Activated CD8-positive, alpha-beta memory T cell treated with anti-CD3 and anti-CD28 coated beads, Interleukin-2, amount 50 U/mL, for 1 hour (primary cell): Measurements from ENCODE around the gene LRRC4B.

ENCODE experiments used
- DNase-seq: peaks from one replicate; pipeline ENCODE4 v3.0.0-alpha.2; 2020; ENCODE audit errors: extremely low read depth

LRRC4B gene

DNA sequence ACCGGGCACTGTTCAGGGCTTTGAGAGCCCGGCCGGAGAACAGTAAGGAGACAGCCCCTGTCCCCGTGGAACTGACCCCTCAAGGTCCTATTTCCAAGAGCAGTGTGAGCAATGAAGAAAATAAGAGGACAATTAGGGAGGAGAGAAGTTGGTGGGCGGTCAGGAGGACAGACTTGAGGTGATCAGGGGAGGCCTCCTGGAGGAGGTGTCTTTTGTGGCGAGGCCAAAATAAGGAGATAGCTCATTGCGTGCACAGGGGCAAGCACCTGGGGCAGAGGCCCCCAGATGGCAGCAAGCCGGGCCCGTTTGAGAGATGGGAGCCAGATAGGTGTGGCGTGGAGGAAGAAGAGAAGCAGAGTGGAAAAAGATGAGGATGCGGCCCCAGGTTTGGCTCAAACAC is 2.8 kb upstream of the LRRC4B start:
- no peak for DNase-seq

DNA sequence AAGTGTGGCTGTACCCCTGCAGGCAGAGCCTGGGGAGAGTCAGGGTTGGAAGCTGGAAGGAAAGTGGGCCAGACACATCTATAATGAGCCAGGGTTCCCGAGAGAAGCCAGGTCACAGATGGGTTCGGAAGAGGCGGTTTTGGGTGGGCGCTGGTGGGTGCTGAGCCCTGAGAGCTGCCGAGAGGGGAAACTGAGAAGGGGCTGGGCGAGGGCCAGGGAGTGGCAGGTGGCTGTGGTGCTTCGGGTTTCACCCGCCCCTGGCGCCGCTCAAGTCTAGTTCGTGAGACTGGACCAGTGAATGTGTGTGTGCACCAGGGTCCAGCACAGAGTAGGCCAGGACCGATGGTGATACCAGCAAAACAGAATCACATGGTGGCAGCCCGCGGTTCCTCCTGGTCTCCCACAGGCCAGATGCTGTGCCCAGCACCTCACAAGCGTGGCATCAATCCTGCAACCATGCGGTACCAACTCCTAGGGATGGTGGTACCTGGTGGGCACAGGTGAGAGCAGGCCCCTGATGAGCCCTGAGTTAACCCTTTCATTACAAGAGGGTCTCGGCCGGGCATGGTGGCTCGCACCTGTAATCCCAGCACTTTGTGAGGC is 1.8 kb upstream of the LRRC4B start:
- no peak for DNase-seq

- DNase-seq = no peak
Observed at GRCh38 chr19:50568728-50569698, 778 bp upstream of the LRRC4B start.

GRCh38 chr19:50567052-50567841 is 988 bp downstream of the LRRC4B start:
- DNase-seq = no peak

DNA sequence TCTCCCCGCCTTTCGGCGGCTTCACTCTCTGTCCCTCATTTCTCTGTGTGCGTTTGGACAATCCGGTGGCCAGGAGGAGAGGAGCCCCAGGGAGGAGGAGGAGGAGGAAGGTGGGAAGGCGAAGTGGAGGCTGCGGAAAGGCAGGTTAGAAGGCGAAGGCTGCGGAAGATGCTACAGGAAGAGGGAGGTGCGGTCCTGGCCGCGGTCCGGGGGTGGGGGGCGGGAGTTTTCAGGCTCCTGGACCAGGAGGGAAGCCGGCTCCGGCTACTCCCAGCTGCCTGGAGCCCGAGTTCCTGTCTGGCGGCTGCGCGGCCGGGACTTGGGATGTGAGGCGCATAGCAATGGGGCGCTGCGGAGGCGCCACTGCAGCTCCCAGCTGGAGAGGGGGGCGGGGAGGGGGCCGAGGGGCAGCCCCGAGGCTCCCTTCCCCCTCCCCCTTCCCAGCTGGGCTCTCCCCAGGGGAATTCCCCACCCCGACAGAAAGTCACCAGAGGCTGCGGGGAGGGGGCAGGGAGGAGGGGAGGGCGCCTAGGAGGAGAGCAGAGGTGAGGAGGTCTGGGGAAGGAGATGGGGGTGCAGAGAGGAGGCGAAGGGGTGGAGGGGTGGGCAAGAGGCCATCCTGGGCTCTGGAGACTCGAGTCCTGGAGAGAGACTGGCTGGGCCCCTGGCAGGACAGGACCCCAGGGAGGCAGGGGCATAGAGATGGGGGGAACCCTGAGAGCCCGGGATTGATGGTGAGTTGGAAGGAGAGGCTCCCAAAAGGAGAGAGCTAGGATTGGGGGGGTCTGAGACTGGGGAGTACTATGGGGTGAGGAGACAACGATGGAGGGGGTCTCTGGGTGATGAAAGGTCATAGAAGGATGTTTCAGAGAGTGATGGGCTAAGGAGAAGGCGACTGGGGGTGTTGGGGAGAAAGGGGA is 2.0 kb downstream of the LRRC4B start:
- DNase-seq = no peak

GRCh38 chr19:50564229-50565105 is 3.8 kb downstream of the LRRC4B start:
- no peak for DNase-seq

GRCh38 chr19:50563597-50563996 is 4.6 kb downstream of the LRRC4B start:
- DNase-seq = no peak

DNA sequence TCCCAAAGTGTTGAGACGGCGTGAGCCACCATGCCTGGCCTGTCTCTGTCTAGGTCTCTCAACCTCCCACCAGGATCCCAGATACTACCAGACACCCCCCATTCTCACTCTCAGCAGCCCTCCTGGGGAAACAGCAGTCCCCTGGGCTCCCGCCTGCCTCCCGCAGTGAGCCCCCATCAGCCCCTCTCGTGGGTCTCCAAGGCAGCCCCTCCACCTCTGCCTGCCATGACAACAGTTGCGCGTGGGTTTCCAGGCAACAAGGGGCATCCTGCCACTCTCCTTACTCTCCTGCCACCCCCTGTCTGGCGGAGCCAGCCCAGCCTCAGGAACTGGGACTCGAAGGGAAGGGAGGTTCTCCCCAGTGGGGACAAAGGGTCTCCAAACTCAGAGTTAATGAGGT is 5.2 kb downstream of the LRRC4B start:
- DNase-seq = no peak

- DNase-seq = no peak
Observed at GRCh38 chr19:50562329-50562728, 5.9 kb downstream of the LRRC4B start.

- DNase-seq = no peak
Observed at GRCh38 chr19:50559636-50560035, 8.6 kb downstream of the LRRC4B start.

- no peak for DNase-seq
Observed at GRCh38 chr19:50558449-50558848, 9.8 kb downstream of the LRRC4B start.

- no peak for DNase-seq
Observed at GRCh38 chr19:50558039-50558438, 10.2 kb downstream of the LRRC4B start.

GRCh38 chr19:50557009-50557613 is 11.1 kb downstream of the LRRC4B start:
- no peak for DNase-seq

GRCh38 chr19:50556282-50557008 is 11.8 kb downstream of the LRRC4B start:
- peak; percentile 23 for DNase-seq

- no peak for DNase-seq
Observed at GRCh38 chr19:50555450-50556281, 12.6 kb downstream of the LRRC4B start.

DNA sequence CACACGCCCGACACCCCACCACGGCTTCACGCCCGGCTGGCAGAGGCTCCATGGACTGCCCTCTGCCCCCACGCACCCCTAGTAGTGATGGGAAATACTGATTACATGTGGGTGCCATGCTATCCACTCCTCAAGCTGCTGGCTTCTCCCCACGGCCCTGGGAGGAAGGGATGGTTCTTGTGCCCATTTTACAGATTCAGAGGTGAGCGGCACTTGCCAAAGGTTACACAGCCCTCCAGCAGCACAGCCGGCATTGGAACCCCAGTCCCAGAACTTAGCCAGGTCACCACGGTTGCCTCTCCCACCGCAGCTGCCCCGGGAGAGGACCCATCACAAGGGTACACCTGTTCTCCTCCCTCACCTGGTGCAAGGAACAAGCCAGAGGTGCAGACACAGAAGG is 13.2 kb downstream of the LRRC4B start:
- no peak for DNase-seq

GRCh38 chr19:50554212-50554611 is 14.0 kb downstream of the LRRC4B start:
- no peak for DNase-seq

DNA sequence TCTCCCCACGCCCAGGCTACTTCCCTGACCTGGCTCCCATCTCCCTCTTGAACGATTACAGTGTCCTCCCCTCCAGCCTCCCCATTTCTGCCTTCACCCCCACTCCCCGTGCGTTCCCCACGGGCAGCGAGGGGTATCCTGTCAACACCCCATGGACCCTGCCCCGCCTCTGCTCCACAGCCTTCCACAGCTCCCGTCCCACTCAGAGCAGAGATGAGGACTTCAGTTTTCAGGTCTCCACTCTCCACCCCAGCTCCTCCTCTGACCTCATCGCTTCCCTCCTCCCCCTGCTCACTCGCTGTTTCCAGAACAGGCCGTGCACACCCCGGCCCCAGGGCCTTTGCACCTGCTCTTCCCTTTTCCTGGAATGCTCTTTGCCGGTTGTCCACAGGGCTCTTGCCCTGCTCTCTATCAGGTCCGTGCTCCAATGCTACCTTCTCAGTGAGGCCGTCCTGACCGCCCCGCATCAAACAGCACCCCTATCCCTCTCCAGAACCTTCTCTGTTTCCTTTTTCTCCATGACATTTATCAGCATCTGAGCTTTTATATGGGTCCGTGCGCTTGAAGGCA is 15.0 kb downstream of the LRRC4B start:
- no peak for DNase-seq
